Left renal pelvis (tissue), 4 donors: ENCODE data around the gene TRPC3. TPM values are rescaled to one million over a fixed set of nuclear protein-coding genes. Genes with fewer than 3 reads are reported as not detected.
A peak's percentile ranks its signal among the peaks of the same experiment; 100 is the strongest.

Experiments
- DNase-seq, 4 donors: peaks; one replicate each; pipeline ENCODE4 v3.0.0-alpha.2; 2013; ENCODE audit warnings: low read depth in 4 of 4, low spot score in 3 of 4
- polyA plus RNA-seq, 4 donors: library from polyadenylated mRNA; unstranded; fragments of 120-200 nt; gene quantifications; one replicate each; pipeline ENCODE4 v1.2.1, GENCODE V29; 2013; ENCODE audit not compliant: insufficient read length in 4 of 4

Gene TRPC3
- 1 to 10 TPM in 3 of 4 donors, under 1 TPM in 1; 0.78 to 1.4 (median 1.2) TPM for polyA plus RNA-seq

GRCh38 chr4:121951521-121952110 is at the start of gene TRPC3:
Gene TRPC3 (minus strand): TSS chr4:121952060. CDS start chr4:121951680, 380 bp downstream.
- peak in 1 of 4 donors; percentile 10 for DNase-seq

- no peak for DNase-seq
Measured at GRCh38 chr4:122000849-122001248, 49.0 kb upstream of the TRPC3 start.

GRCh38 chr4:121998024-121998423 is 46.2 kb upstream of the TRPC3 start:
- no peak for DNase-seq

DNA sequence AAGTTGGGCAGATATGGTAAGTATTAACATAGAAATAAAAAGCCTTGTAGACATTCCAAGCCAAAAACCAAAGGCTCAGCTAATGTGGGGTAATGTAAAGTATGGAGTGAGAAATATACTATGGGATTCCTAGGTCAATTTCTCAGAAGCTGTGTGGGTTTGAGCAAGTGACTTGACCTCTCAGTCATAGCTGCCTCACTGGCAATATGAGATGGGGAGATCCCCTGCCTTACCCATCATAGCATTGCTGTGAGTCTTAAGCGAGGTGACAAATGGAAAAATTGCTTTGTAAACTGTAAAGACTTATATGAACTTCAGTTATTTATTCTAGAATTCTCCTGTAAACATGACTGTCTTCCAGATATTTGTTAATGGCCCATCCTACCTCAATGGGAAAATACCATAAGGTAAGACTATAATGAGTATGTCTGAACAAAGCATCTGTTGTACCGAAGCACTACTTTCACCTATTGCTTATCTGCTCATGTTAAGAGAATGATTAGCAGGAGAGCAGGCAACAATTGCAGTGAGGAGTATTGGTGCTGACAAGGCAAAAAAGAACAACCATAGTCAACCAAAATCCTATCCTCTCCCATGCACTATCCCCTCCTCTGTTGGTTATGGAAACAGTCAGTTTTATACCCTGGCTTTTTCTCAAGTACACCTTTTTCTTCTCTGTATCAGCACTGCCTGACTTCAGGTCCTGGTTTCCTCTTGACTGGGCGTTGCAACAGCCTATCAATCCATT is 44.1 kb upstream of the TRPC3 start:
- DNase-seq, result no peak

DNA sequence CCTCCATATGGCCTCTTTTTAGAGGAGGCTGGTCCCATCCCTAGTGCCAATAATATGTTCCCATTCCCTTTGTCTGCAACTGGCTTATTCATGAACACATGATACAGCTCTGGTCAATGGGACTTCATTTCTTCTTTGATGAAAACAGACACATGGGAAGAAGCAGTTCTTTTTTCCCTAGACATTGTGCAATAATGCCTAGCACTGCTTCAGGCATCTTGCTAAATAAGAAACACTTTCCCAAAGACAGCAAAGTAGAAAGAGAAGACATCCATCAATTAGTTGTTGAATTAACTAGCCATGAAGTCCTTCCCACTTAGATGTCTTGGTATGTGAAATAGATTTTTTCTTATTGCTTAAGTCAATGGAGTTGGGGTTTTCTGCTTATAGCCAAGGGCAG is 40.1 kb upstream of the TRPC3 start:
- DNase-seq, result no peak

DNA sequence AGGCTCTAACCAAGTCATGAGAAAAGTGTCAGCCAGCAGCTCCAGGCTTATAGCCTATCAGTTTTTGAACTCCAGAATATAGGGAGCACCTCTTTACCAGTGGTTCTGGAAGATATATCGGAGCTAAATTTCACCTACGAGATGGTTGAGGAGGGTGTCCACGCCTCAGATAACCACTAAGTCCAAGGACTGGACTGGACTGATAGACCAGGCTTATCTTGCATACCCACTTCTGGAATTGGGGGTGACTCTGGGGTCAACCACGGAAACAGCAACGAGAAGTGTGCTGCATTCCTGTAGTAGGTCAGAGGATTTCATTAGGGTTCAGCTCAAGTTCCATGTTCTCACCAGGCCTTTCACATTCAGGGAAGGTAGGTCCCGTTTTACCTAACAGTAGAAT is 38.6 kb upstream of the TRPC3 start:
- DNase-seq, result no peak

DNA sequence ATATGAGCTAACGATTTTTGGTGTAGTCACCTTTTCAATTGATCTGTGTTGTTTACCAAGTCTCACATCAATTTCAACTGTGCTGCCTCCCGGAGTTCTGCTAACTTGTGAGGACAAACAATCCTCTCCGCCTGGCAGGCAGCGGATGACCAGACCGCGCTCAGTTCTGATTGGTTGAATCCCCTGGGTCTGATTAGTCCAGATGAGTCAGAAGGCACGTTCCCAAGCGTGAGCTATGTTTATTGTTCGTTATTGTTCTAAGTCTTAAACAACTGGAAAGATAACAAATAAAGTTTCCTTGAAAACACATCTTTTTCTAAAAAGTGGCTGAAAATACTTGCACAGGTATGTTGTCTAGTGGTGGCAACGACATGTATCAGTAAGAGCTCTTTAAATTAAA is 37.9 kb upstream of the TRPC3 start:
- no peak for DNase-seq

- no peak for DNase-seq
Measured at GRCh38 chr4:121988950-121989349, 37.1 kb upstream of the TRPC3 start.

GRCh38 chr4:121980643-121981042 is 28.8 kb upstream of the TRPC3 start:
- no peak for DNase-seq

DNA sequence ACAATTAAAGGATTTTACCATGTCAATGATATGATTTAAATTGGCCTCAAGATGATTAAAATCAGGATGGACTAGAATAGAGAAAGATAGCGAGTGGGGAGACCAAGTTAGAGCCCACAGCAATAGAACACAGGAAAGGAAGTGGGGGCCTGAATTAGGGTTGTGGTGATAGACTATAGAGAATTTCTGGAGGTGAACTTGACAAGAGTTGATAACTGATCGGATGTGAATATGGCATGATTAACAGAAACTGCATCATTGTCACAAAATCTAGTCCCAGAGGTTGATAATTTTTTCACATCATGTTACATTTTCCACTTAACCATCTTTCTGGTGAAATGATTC is 26.3 kb upstream of the TRPC3 start:
- DNase-seq, result no peak

DNA sequence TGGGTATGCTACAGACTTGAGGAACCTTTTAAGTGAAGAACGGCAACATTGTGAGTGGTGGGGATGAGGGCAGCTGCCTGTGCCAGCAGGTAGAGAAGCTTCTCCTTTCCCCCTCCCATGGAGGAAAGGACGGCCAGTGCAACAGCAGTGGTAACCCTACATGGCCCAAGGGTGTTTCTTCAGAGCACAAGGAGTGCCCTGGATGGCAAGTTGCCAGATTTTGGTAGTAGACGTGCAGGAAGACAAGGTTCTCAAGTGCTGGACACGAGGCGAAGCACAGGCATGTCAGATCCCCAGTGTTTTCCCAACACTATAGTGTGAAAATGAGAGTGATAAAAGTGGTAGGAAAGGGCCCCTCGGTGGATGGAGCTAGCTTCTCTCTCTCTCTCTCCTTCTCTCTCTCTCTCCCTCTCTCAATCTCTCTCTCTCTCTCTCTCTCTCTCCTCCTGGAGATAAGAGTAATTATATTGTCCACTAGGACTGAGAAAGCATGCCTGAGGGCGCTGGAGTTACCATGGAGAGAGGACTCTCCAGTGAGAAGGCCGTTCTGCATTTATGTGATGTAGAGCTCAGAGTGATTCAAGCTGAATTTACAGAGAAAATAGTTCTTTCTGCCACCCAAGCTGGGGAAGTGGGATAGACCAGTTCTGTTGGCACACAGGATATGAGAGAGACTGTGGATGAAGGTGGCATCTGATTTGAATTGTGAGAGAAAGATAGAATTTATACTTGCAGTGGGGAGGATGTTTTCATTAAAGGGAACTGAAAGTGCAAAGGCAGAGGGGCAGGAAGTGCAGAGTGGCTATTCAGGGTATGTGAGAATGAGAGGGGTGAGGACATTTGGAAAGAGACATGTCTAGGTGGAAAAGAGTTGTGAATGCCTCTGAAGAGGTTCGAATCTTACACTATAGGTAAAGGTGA is 25.7 kb upstream of the TRPC3 start:
- no peak for DNase-seq

DNA sequence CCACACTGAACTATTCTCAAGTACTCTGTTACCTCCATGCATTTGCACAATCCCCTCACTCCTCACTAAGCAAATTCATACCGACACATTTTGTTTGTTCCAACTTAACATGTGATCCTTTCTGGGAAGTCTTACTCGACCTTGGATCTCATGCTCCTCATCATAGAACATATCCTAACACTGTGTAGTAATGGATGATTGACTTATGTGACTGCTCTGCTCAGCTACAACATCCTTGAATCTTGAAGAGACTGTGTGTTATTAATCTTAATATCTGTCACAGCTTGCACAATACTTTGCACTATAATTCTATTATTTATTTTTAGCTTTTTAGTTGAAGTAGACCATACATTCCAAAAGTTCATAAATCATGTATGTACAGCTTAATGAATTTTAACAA is 23.9 kb upstream of the TRPC3 start:
- DNase-seq, result no peak

DNA sequence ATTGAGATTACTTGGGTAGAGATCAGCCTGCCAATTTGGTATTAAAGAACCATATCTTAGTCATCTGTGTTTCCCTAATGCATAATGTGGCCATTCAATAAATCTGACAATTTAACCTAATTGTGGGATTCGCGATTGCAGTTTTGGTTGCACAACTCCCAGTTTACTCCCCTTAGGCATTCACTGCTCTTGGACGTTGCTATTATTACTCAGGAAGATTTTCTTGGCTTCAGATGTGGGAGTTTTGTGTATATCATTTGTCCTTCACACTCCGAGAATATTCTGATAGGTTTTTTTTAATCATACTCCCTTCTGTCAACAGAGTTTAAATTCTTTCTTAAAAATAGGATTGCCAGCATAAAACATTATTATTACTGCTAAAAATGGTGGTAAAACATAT is 22.0 kb upstream of the TRPC3 start:
- DNase-seq, result no peak

DNA sequence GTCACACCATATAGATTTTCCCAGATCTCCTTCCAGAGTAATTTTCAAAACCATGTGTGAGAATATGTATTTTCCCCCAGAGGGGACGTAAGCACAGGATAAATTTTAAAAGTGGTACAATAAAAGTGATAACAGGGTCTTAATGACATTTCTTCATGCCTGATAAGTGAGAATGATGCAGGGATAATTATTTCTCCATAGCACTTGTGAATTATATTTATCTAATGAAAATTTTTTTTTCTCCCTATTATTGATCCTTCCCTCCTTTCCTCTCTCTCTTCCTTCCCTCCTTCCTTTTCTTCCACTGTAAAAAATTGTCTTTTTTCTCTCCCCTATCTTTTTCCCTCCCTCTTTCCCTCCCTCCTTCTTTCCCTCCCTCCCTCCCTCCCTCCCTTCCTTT is 17.0 kb upstream of the TRPC3 start:
- DNase-seq, result no peak

- no peak for DNase-seq
Measured at GRCh38 chr4:121964958-121965357, 13.1 kb upstream of the TRPC3 start.

- DNase-seq, result no peak
Measured at GRCh38 chr4:121960818-121961217, 9.0 kb upstream of the TRPC3 start.

DNA sequence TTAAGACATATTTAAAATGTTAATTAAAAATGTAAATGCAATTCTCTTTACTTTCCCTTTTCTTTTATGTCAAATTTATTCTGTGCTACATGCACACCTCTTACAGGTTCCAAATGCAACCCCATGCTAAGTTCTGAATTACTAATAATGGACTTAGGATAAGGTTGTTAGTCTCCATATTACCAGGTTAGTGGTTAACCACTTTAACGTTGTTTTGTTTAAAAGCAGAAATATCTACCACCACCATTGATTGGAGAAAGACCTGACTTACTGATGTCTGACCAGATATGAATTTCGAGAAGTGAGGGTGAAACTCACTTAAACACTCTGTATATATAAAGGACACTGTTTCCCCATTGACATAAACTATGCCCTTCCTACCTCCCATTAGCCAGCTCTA is 6.9 kb upstream of the TRPC3 start:
- no peak for DNase-seq

GRCh38 chr4:121957266-121957665 is 5.4 kb upstream of the TRPC3 start:
- DNase-seq, result no peak

- no peak for DNase-seq
Measured at GRCh38 chr4:121953860-121954259, 2.0 kb upstream of the TRPC3 start.

DNA sequence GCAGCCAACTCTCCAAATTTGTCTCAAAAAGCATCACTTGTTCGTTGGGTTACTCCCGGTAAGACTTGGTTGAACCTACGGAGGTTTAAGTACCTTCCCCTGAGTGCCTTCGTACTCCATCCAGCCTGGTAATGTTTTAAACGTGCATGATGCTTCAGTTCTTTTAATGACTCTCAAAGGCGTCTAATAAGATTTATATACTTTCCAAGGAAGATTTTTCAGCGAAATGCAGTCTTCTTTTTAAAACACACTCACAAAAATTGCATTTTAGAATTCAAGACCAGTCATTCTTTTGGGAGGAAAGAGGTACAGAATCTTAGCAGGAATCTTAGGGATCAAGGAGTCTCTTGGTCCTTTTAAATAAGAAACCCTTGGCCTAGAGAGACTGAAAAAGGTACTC is 430 bp upstream of the TRPC3 start:
- DNase-seq, result no peak

DNA sequence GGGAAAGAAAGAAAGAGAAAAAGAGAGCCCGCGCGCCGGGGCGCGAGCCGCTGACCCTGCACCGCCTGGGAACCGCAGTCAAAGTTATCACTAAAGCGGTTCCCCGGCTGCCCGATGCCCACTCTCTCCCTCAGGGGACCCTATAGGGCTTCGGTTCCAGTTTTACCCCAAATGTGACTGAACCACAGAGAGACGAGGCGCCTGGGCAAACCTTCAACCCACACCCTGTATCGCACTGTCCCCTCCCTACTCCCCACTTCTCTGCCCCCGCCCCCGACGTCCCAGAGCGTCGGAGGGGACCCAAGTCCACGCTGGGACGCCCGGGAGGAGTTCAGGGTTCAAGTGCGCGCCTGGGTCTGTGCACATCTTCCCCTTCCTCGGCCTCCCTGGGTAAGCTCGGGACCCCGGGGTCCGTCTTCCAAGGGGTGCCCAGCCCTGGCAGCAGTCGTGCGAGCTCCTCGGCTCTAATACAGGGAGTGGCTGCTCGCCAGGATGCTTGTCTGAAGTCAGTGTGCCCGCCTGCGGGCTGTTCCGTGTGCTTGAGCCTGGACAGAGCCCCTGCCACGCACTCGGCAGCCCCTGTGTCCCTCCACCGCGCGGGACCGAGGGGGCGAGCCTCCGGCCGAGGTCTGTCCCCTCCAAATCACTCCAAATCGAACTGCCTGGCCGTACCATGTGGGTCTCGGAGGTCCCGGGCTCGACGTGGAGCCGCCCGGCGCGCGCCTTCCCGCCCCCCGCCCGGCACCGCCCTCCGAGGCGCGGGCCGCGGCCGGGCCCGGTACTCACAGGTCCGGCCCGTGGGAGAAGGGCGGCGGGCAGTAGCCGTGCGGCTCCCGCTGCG is 960 bp downstream of the TRPC3 start:
- DNase-seq, result peak in 1 of 4 donors; percentile 6
